ENCODE results near the gene ZNF282. TPM values are rescaled to one million over a fixed set of nuclear protein-coding genes. Genes with fewer than 3 reads are reported as not detected.

ZNF282 gene
- total RNA-seq, 1 donor from 2014 or later = 40.2 TPM

DNA sequence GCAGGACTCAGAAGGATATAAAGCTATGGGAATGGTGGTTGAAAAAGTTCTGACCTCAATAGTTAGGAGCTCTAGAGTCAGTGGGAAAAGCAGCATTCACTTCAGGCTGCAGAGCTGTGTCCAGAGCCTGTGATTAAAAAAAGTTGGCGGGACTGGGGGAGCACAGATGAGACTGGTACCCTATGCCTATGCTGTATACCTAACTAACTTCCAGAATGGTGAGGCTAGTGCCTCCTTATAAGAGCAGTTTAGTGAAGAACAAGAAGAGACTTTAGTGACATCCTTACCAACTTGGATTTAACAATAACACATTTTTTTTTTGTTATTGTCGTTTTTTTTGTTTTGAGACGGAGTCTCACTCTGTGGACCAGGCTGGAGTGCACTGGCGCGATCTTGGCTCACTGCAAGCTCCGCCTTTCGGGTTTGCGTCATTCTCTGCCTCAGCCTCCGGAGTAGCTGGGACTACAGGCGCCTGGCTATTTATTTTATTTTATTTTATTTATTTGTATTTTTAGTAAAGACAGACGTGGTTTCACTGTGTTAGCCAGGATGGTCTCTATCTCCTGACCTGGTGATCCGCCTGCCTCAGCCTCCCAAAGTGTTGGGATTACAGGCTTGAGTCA is 6.6 kb upstream of the ZNF282 start:
- intact Hi-C loops (cut with micrococcal nuclease) = no loop called here

DNA sequence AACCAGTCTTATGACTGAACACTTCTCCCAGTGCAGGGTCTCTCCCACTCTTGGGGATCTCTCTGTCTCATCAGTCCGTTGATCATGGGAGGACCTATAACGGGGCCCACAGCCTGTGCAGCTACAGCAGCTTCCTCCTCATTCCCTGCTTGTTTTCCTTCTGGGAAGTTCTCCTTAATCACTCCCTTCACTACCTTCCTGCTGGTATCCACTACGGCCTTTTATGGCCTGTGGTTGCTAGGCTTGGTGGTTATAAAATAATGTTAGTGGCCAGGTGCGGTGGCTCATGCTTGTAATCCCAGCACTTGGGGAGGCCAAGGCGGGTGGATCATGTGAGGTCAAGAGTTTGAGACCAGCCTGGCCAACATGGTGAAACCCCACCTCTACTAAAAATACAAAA is 3.5 kb upstream of the ZNF282 start:
- intact Hi-C loops (cut with micrococcal nuclease) = loop anchor here (10.0 kb wide), 2 partner anchors 433 to 1893 kb away; partner anchors contain the start of genes AGAP3, FASTK and TMUB1

DNA sequence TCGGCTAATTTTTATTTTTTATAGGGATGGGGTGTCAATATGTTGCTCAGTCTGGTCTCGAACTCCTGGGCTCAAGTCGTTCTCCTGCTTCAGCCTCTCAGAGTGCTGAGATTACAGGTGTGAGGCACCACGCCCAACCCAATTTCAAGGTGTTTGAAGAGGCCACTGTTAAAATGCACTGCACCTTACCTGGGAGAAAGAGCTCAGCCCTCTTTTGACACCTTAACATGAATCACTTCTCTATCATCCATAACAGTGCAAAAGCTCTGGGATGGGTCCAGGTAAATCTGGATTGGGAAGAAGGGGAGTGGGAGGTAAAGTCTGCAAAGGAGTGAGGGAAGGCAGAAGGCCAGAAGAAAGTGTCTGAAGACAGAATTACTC is 557 bp upstream of the ZNF282 start:
- intact Hi-C loops (cut with micrococcal nuclease) = loop anchor here (1.0 to 10.0 kb wide), 11 partner anchors 9 to 1890 kb away; partner anchors contain the start of genes AGAP3, FASTK, PDIA4 and TMUB1

DNA sequence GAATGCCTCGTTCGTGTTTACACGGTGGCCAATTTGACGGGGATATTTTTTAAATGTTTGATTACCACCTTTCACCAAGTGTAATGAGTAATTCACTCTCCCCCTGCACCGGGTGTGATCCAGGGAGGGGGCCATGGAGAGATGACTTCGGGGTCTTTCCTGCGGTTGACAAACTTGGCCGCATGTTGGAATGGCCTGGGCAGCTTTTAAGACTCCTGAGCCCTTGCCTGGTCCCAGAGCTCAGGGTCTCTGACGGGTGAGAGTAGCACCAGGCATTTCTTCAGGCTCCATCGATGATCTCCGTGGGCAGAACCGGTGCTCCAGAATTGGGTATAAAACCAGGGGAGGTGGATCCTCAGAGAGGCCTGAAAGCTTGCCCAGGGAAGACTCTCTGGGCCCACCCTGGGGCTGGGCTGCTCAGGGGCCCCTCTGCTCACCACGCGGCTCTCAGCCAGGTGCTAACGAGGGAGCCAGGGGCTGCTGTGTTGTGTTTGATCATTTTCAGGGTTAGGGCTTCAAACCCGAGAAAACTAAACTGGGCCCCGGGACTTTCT is 882 bp downstream of the ZNF282 start:
- intact Hi-C loops (cut with micrococcal nuclease) = loop anchor here (2.0 to 10.0 kb wide), 4 partner anchors 43 to 1889 kb away; partner anchors contain the start of genes AGAP3, FASTK, TMUB1 and ZNF212

DNA sequence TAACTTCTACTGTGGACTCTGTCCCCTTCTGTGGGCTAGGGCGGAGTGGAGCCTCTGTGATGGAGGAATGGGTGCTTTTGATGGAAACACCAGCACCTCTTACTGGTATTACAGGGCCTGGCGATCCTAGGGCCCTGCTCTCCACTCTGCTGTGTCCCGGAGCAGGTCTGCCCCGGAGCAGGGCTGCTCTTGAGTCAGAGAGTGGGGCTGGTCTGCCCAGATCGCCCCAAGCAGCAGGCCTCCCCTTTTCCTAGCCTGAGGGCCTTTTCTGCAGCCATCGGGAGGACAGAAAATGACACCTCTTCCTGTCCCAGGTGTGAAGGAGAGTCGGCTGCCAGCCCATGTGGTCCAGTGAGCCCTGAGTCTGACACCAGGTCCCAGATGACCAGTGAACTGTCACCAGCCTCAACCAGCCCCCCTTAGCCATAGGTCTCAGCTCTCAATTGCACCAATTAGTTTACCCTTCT is 1.4 kb downstream of the ZNF282 start:
- intact Hi-C loops (cut with micrococcal nuclease) = loop anchor here (2.0 to 10.0 kb wide), 4 partner anchors 42 to 1888 kb away; partner anchors contain the start of genes AGAP3, FASTK, TMUB1 and ZNF212

DNA sequence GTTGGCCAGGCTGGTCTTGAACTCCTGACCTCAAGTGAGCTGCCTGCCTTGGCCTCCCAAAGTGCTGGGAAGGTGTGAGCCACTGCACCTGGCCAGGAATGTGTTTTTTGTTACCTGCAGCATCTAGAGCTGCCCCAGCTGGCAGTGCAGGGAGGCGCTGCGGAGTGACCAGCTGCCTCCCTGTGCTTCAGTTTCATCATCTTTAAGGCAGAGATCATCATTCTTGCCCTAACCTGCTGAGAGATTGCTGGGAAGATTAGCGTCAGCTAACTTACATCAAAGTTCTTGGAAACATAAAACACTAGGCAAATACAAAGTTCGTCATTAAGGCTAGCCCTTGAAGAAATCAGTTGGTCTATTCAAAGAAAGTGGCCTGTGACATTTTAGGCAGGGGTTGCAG is 2.3 kb downstream of the ZNF282 start:
- intact Hi-C loops (cut with micrococcal nuclease) = loop anchor here (2.0 to 10.0 kb wide), 4 partner anchors 41 to 1887 kb away; partner anchors contain the start of genes AGAP3, FASTK, TMUB1 and ZNF212

DNA sequence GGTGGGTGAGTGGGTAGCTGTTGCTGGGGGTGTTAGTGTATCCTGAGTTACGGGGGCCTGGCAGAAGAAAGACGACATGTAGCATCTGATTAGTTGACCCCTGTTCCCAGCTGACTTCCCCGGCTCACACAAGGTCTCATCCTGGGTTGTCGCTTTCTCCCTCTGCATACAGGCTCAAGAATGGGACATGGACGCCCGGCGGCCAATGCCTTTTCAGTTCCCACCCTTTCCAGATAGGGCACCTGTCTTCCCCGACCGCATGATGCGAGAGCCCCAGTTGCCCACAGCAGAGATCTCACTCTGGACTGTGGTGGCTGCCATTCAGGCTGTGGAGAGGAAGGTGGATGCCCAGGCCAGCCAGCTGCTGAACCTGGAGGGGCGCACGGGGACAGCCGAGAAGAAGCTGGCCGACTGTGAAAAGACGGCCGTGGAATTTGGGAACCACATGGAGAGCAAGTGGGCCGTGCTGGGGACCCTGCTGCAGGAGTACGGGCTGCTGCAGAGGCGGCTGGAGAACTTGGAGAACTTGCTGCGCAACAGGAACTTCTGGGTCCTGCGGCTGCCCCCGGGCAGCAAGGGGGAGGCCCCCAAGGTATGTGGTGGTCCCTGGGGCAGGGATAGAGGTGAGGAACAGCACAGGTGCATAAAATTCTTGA is 2.9 kb downstream of the ZNF282 start:
- intact Hi-C loops (cut with micrococcal nuclease) = loop anchor here (5.0 to 10.0 kb wide), 3 partner anchors 404 to 1887 kb away; partner anchors contain the start of genes AGAP3, FASTK and TMUB1

DNA sequence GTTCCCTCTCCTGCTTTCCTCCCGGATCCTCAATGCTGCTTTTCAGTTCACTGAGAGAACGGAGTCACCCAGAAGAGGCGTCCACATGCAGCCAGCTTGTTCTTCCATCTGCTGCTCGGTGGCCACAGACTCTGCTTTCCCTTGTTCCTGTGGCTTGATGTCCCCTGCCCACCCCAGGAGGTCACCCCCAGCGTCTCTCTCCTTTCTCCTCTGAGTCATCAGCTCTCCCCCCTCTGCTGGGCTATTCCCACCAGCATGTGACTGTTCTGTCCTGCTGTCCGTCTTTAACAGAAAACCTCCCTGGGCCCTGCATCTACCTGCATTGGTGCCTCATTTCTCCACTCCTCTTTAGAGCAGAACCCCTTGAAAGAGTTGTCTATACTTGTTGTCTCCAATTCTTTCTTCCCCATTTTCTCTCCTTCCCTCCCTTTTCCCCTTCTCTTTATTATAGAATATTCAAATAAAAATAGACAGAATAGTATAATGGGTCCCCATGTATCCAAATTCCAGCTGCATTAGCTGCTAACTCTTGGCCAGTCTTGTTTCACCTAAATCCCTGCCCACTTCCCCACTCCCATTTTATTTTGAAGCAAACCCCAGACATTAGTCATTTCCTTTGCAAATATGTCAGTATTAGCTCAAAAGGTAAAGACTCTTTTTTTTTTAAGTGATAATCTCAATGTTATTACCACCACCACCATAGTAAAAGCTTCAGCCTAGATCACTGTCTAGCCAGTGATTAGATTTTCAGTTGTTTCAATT is 4.1 kb downstream of the ZNF282 start:
- intact Hi-C loops (cut with micrococcal nuclease) = loop anchor here (5.0 to 10.0 kb wide), 3 partner anchors 403 to 1885 kb away; partner anchors contain the start of genes AGAP3, FASTK and TMUB1

DNA sequence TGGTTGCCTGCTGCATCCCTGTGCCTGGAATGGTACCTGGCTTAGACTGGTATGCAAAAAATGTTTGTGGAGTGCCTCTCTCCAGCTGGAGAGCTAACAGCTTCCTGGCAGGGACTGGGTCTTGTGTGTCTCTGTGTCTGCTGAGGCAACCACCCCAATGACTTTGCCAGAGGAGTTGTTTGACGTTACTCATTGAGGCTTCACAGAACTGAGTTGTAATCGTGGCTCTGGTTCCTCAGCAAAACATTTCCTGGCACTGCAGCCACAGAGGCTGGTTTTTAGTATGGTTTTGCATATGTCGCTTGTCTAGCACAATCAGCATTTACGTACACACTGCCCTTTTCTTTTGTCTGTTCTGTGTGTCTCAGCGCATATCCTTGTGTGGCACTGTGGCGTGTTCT is 7.5 kb downstream of the ZNF282 start:
- intact Hi-C loops (cut with micrococcal nuclease) = loop anchor here (1.0 to 2.0 kb wide), 2 partner anchors 8 to 56 kb away; partner anchors contain the start of genes ZNF282 and ZNF398

DNA sequence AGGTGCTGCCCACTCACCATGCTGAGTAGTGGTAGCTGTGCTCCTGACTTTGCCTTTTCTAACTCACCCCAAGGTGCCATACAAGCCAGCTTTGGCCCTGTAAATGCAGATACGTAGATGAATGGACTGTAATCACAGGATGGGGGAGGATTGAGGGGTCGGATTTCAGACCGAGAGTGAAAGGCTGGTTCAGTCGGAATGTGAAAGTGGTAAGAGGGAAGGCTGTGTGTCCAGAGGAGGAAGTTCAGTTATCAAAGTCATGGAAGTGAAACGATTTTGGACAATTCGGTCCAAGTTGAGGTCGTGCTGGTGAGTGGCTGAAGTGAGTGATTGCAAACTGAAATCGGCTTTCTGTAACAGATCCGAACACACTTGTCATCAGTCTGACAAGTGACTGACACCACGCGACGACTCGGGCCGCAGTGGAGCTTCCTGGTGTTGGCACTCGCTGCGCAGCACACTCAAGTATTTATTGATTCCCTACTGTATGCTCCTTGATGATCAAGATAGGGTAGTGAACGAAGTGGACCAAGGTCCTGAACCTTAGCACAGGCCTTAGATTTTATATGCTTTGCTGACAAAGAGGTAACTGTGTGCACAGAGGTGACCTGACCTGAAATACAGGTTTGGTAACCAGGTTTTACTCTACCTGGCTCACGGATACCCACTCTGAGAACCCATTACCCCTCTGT is 10.5 kb downstream of the ZNF282 start:
- intact Hi-C loops (cut with micrococcal nuclease) = no loop called here

DNA sequence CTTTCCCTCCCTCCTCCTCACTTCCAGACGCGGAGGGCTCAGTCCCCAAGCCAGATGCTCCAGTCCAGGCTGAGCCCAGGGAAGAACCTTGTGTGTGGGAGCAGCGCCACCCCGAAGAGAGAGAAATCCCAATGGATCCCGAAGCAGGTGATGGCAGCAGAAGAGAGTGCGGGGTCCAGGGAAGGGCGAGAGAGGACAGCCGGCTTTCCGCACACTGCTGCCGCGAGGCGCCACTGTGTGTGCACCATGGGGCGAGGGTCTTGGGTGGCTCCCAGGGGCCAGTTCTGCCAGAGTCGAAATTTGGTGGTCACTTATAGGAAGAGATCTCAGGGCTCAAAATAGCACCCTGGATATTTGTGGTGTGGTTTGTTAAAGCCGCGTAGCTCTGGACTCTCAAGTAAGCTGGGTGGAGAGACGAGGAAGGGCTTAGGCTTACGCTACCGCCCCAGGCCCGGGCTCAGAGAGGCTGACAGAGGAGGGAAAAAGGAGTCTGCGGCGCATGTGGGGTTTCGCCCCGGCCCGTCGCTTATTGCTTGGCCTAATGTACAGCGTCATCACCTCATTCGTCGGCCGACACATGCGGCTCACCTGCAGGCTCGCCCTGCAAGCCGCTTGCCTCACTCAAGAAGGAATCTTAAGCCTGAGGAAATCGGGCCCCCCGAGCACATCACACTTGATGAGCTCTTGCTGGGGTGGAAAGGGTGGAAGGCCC is 12.1 kb downstream of the ZNF282 start:
- intact Hi-C loops (cut with micrococcal nuclease) = loop anchor here (2.0 kb wide), 1 partner anchor 13 kb away; the partner anchor contains the start of gene ZNF282

DNA sequence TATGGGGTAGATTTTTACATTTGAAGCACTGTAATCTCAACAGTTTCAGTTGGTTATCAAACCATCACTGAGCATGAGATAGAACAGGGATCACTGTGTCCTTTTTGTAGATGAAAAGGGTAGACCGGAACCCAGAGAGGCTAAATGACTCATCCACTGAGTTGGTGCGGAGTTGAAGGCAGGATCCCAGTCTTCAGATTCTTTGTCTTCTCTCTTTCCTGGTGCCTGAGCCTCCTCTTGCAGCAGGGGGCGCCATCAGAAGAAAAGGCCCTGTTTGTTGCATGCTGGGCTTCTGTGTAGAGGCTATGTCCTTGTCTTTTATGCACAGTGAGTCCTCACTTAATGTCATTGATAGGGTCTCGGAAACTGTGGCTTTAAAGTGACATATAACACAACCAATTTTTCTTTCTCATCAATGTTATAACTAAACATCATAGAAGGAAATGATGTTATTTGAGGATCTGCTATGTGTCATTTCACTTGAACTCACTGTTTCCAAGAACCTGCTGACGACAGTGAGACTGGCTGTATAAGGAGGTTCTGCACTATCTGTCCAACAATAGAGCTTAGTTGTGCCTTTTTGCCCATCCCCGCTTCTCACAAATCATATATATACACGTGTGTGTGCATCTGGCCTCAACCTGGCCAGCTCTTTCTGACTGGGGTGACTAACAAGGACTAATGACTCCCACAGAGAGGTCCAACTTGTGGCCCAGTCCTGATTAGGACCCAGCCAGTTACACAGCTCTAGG is 14.3 kb downstream of the ZNF282 start:
- intact Hi-C loops (cut with micrococcal nuclease) = loop anchor here (1.0 to 2.0 kb wide), 3 partner anchors 15 to 288 kb away; partner anchors contain the start of genes ZNF212, ZNF282 and ZNF746

DNA sequence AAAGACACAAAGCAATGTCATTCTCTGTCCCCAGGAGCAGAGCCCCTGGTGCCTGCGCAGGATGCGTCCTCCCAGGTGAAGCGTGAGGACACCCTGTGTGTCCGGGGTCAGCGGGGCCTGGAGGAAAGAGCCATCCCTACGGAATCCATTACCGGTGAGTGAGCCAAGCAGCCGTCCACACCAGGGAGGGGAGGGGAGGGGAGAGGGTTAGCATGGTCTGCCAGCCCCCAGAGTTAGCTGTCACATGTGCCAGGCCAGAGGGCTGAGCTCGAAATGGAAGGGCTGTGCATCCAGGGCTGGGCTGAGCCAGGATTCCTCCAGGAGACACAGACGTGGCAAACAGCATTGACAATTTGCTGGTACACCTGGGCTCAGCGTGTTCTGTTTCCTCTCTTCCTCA is 15.2 kb downstream of the ZNF282 start:
- intact Hi-C loops (cut with micrococcal nuclease) = no loop called here

DNA sequence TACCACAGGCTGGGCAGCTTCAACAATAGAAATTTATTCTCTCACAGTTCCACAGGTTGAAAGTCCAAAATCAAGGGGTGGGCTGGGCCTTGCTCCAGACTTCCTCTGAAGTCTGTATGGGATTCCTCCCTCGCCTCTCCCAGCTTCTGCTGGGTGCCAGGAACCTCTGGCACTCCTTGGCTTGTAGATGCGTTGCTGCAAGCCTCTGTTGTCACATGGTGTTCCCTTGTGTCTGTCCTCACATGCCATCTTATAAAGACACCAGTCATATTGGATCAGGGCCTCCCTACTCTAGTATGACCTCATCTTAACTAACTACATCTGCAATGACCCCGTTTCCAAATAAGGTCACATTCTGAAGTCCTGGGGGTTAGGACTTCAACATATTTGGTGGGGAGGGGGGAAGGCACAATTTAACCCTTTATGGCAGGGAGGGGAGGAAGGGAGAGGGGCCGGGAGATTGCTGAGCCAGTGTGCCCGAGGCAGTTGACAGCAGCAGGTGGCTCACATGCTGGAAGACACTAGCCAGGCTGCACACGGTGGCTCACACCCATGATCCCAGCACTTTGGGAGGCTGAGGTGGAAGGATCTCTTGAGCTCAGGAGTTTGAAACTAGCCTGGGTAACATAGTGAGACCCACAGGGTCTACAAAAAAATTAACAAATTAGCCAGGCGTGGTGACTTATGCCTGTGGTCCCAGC is 18.8 kb downstream of the ZNF282 start:
- intact Hi-C loops (cut with micrococcal nuclease) = no loop called here

DNA sequence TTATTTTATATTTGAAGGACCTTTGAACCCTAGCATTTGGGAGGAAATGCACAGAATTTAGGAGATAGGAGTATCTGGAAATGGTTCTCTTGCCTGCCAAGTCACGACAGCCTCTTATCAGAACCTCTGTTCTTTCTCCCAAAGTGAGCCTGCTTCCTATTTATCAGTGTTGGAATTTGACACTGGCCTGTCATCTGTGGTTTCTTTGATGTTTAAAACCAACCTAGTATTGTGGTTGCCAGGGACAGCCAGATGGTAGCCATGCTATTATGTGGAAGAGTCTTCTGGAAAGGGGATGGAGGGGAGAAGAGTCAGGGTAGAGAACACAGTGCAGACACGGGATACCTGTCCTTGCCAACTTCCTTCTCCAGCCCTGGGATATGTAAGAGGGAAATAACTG is 21.1 kb downstream of the ZNF282 start:
- intact Hi-C loops (cut with micrococcal nuclease) = no loop called here

DNA sequence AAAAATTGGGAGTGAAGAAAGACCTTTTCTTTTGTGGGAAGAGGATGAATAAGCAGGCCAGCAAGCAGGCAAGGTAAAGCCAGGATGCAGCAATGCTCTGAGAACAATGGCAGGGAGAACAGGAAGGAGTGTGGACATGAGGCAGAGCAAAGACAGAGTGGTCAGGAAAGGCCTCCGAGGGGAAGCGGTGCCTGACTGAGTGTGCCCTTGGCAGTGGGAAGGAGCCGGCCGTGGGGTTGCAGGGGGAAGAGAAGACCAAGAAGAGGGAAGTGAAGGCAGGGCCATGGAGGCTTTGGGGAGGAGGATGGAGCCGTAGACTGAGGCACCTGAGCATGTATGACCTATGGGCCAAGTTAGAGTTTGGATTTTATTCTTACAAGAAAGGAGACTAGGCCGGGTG is 22.2 kb downstream of the ZNF282 start:
- intact Hi-C loops (cut with micrococcal nuclease) = no loop called here

DNA sequence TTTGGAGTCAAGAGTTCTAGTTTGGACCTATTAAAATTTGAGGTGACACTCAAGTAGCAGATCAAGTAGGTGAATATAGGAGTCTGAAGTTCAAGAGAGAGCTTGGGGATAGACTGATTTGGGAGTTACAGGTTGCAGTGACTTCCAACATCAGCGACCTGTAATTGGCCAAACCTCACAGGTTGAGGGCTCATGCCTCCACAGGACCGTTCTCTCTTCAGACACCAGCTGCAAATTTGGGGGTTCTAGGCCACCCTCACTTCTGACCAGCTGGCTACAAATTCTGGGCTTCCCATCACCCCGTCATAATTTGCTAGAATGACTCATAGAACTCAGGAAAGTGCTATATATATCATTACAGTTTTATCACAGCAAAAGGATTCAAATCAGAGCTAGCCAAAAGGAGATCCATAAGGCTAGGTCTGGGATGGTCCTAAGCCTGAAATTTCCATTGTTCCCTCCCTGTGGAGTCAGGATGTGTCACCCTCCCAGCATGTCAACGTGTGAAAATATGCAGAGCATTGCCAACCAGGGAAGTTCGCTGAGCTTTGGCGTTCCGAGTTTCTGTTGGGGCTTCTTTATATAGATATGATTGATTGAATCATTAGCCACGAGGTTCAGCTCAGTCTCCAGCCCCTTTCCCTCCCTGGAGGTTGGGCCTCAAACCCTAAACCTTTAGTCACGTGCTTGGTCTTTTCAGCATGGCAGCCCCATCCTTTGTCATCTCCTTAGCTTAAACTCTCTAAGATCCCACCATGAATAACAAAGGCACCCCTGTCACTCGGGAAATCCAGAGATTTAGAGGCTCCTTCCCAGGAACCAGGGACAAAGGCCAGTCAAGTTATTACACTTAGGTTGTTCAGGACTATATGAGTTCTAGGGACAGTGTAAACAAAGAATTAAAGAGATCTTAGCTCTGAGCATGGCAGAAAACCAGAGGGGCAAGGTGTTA is 23.4 kb downstream of the ZNF282 start:
- intact Hi-C loops (cut with micrococcal nuclease) = no loop called here

Measured in T-helper 1 cell treated with Interleukin-12 subunit alpha and Interleukin-12 subunit beta and Interleukin-4 antibody, amounts not matched to agents 30 ng/mL and 1 ng/mL, for 36 hours (primary cell).